ENCODE data around the gene NINJ2. TPM values are rescaled to one million over a fixed set of nuclear protein-coding genes. Genes with fewer than 3 reads are reported as not detected.

The NINJ2 gene
- total and polyA plus RNA-seq, 7 donors: 2.0 to 12.3 (median 7.2) TPM

DNA sequence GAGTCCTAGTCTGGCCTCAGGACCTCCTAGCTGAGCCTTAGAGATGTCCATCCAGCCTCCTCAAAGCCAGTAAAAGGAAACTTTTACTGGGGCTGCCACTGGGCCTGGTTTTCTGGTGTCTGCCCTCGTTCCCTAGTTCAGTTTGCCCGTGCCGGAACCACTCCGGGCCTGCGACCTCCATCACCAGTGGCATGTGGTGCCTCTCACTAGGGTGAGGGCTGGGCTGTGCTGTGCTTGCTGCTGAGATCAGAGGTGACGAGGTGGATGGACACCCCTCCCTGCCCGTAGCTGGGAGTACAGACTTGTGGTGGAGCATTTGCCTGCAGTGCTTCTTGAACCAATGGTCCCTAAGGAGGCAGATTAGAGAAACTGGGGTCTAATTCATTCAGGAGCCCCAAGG, 127.8 kb downstream of the NINJ2 start:
- intact Hi-C loops (cut with DNase I): no loop called here
- H3K27ac ChIP-seq: no peak overlapping the region
- no peaks in the 10 kb centered on the region for H3K4me1 ChIP-seq
- TF ChIP-seq POLR2AphosphoS5 (IDR thresholded peaks at IDR 0.05) (no peak), EP300 (IDR thresholded peaks at IDR 0.05) (no peak), POLR2A (IDR thresholded peaks at IDR 0.05) (no peak)
- TF ChIP-seq, protein P1, sequence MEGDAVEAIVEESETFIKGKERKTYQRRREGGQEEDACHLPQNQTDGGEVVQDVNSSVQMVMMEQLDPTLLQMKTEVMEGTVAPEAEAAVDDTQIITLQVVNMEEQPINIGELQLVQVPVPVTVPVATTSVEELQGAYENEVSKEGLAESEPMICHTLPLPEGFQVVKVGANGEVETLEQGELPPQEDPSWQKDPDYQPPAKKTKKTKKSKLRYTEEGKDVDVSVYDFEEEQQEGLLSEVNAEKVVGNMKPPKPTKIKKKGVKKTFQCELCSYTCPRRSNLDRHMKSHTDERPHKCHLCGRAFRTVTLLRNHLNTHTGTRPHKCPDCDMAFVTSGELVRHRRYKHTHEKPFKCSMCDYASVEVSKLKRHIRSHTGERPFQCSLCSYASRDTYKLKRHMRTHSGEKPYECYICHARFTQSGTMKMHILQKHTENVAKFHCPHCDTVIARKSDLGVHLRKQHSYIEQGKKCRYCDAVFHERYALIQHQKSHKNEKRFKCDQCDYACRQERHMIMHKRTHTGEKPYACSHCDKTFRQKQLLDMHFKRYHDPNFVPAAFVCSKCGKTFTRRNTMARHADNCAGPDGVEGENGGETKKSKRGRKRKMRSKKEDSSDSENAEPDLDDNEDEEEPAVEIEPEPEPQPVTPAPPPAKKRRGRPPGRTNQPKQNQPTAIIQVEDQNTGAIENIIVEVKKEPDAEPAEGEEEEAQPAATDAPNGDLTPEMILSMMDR (IDR thresholded peaks at IDR 0.05): no peak
- no peaks in the 10 kb centered on the region for H3K9me3 ChIP-seq
- H3K27me3 ChIP-seq: no peaks in the 10 kb centered on the region
- H3K4me3 ChIP-seq: no peak overlapping the region
- DNase-seq: no peak
- whole genome bisulfite sequencing, 2 donors: 89 to 96% methylated on average over 7 of the region's 7 CpGs
- no peaks in the 10 kb centered on the region for H3K36me3 ChIP-seq

DNA sequence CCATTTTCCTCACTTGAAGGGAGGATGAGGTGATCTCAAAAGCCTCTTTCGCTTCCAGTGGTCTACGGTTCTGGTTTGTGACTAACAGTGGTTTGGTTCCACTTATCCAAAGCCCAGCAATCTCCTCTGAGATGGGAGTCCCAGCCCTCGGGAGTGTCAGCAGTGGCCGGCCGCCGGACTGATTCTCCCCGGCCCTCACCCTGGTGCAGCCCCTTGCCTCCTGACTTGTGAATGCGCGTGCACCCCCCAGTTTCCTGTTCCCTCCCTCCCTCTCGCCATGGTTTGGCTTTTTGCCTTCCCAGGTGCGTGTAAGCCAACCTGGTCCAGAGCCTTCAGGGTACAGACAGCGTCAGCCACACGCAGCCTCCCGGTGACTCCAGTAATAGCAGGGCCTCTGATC, 129.0 kb downstream of the NINJ2 start:
- no peak overlapping the region for H3K27ac ChIP-seq
- intact Hi-C loops (cut with DNase I): no loop called here
- H3K36me3 ChIP-seq: no peaks in the 10 kb centered on the region
- H3K4me3 ChIP-seq: no peak overlapping the region
- no peaks in the 10 kb centered on the region for H3K27me3 ChIP-seq
- WGBS, 2 donors: 86 to 90% methylated on average over 14 of the region's 14 CpGs
- DNase-seq: no peak
- no peaks in the 10 kb centered on the region for H3K4me1 ChIP-seq
- TF ChIP-seq POLR2AphosphoS5 (IDR thresholded peaks at IDR 0.05) (no peak), POLR2A (IDR thresholded peaks at IDR 0.05) (no peak), EP300 (IDR thresholded peaks at IDR 0.05) (no peak)
- TF ChIP-seq, protein P1 (IDR thresholded peaks at IDR 0.05): no peak
- no peaks in the 10 kb centered on the region for H3K9me3 ChIP-seq

DNA sequence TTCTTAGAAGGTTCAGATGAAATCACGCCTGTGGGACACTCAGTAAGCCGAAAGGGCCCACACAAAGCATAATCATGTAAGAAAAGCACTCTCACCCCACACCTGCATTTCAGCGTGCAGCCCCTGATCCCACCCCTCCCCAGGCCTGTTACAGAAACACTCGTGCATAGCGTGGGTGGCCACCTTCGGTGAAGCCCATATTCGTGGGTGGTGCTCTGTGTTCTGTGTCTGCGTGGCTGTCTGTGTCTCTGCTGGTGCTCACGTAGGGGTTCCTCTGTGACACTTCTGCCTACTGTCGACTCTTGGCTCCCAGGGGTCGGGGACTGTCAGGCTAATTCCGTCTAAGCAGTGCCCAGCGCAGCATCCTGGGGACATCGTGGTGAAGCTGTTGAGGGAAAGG, 129.5 kb downstream of the NINJ2 start:
- TF ChIP-seq POLR2A (IDR thresholded peaks at IDR 0.05) (no peak), POLR2AphosphoS5 (IDR thresholded peaks at IDR 0.05) (no peak), EP300 (IDR thresholded peaks at IDR 0.05) (no peak)
- TF ChIP-seq, protein P1 (IDR thresholded peaks at IDR 0.05): no peak
- no peak for DNase-seq
- intact Hi-C loops (cut with DNase I): no loop called here
- Histone ChIP-seq H3K9me3 (no peaks in the 10 kb centered on the region), H3K4me1 (no peaks in the 10 kb centered on the region), H3K27me3 (no peaks in the 10 kb centered on the region), H3K36me3 (no peaks in the 10 kb centered on the region), H3K27ac (no peak overlapping the region), H3K4me3 (no peak overlapping the region)
- 94% methylated on average over 14 of the region's 14 CpGs for WGBS, 2 donors

DNA sequence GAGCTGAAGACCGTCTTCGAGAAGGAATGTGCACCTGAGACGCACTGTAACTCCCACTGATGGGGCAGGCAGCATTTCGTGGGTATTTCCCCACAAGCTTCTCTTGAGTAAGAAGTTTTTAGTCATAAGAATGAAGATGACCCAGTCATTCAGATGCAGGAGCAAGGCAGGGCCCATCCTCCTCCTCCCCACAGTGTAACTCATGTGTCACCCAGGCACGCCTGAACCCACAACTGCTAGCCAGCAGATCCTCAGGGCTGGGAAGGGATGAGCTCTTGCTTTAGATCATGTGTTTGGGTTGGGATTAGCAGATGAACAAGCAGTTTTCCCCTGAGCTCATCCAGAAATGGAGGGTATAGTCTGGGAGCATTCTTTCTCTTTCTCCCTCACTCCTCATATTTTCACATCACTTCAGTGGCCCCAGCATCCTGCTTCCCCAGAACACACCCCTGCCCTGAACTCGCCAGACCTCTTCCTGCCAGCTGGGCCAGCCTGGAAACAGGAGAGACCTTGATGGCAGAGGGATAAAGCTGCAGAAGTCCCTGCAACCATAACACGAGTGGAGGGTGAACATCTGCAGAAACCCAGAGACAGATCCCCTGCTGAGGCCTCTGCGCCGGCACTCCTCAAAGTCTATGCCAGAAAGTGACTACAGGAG, 130.2 kb downstream of the NINJ2 start:
- whole genome bisulfite sequencing, 2 donors: 89 to 91% methylated on average over 9 of the region's 9 CpGs
- Histone ChIP-seq H3K4me3 (no peak overlapping the region), H3K27ac (no peak overlapping the region), H3K4me1 (no peaks in the 10 kb centered on the region), H3K9me3 (no peaks in the 10 kb centered on the region), H3K36me3 (no peaks in the 10 kb centered on the region), H3K27me3 (no peaks in the 10 kb centered on the region)
- no peak for DNase-seq
- intact Hi-C loops (cut with DNase I): no loop called here
- TF ChIP-seq, protein P1 (IDR thresholded peaks at IDR 0.05): no peak
- TF ChIP-seq EP300 (IDR thresholded peaks at IDR 0.05) (no peak), POLR2AphosphoS5 (IDR thresholded peaks at IDR 0.05) (no peak), POLR2A (IDR thresholded peaks at IDR 0.05) (no peak)

Data from sigmoid colon (tissue), 7 donors.